HG03139 (cell line): ENCODE results near the gene GPANK1.

ENCODE experiments used
- ATAC-seq: cut with Tn5 transposase; IDR thresholded peaks from one replicate; pipeline ENCODE4 v1.9.1; 2021; ENCODE audit not compliant: unreplicated experiment

Gene GPANK1

DNA sequence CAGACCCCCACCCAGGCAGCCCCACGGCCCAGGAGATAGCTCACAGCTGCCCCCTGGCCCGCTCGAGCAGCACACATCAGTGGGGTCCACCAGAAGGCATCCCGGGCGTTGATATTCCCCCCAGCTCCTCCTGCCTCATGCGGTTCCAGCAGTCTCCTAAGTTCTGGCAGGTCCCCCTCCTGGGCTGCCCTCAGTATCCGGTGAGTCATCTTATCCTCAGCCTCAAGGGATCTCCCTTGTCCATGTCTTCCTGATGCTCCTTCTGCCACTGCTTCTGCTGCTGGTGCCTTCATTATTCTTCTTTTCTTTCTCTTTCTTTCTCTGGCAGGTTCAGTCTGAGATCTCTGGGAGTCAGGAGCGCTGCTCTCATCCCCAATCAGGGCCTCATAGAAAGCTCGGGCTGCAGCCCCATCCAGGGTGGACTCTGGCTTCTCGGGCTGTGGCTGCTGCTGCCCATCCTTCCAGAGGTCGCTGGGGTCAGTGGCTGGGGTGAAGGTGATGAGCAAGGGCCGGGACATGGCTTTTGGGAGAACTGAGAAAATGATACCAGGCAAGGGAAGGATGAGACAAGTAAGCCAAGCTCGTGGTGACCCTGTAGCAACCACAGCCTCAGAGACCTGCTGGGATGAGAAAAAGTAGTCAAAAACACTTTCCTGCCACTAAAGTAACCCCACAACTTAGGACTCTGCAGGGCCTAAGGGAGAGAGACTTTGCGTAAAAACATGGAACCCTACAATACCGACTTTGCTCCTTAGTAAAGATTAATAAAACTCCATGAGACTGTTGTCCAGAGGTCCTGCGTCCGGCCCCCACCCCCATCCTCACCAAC is 622 bp downstream of the GPANK1 start:
- ATAC-seq = no peak

DNA sequence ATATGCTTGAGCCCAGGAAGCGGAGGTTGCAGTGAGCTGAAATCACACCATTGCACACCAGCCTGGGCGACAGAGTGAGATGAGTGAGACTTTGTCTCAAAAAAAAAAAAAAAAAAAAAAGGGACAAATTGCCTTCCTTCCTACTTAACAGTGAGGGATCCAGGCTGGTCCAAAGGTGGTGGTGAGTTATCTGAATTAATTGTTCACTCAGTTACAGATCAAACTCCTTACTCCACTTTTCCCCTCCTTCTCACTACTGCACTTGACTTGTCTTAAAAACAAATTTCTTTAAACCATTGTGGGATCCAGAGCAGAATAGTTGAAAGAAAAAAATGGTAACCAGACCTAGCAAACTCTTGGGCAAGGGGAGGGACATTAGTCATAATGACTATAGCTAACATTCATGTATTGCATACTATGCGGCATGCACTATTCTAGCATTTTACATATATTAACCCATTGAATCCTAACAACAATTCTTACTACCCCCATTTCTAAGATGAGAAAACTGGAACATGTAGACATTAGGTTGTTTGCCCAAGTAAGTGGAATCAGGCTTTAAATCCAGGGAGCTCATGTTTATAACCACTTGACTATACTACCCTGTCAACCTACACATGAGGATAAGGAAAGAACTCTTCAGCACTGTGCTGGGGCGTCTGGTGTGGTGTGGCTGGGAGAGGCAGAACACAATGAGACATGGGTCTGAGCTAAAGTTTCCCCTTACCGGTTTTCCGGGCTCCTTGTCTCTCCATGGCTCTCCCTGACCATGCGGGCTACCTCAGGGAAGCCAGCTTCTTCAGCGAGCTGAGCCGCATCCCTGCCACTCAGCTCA is 1.5 kb downstream of the GPANK1 start:
- no peak for ATAC-seq

DNA sequence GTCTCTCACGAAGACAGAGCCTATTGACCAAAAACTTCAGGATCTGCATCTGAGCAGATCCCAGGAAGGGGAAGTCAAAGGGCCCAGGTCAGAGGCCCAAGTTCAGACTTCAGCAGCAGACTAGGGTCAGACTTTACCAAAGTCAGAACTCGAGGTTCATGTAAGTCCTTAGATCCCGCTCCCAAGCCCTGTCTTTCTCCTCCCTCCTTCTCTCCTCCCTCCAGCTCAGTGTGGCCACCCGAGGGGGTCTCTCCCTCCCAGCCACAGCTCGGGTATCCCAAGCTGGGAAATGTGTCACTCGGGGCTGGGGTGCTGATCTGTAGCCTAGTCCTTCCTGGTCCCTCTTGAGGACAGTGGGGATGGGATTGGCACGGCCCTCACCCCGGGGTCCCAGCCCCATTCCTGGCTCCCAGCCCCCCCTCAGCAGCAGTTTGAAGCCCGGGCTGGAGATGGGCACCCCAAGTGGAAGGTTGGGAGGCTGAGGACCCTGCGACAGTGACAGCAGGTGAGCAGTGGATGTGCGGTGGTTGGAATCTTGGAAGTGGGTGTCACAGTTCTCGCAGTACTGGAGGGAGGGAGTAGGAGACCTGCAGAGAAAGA is 2.6 kb downstream of the GPANK1 start:
- no peak for ATAC-seq

DNA sequence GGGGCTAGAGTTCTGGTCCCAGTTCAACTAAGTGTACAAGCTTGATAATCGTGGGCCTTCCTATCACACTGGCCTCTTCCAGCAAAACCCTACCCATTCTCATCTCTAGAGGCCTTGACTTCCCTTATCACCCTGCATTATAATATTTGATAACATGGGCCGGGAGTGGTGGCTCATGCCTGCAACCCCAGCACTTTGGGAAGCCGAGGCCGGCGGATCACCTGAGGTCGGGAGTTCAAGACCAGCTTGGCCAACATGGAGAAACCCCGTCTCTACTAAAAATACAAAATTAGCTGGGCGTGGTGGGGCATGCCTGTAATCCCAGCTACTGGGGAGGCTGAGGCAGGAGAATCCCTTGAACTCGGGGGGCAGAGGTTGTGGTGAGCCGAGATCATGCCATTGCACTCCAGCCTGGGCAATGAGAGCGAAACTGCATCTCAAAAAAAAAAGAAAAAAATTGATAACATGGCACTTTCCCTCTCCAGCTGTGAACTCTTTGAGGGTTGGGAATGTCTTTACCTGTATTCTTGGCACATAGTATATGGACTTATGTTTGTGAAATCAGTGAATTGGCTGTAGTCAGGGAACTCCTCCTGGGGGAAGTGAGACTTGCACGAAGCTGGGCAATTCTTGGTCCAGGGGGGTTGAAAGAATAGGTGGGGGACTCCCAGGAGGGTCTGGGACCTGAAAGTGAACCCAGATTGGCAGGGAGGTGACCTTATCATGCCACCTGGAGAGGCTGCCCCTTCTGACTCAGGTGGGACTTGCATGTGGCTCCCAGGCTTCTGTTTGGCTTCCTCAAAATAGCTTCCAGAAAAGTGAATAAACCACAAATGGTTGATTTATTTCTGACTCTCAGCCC is 3.3 kb downstream of the GPANK1 start:
- ATAC-seq = no peak

DNA sequence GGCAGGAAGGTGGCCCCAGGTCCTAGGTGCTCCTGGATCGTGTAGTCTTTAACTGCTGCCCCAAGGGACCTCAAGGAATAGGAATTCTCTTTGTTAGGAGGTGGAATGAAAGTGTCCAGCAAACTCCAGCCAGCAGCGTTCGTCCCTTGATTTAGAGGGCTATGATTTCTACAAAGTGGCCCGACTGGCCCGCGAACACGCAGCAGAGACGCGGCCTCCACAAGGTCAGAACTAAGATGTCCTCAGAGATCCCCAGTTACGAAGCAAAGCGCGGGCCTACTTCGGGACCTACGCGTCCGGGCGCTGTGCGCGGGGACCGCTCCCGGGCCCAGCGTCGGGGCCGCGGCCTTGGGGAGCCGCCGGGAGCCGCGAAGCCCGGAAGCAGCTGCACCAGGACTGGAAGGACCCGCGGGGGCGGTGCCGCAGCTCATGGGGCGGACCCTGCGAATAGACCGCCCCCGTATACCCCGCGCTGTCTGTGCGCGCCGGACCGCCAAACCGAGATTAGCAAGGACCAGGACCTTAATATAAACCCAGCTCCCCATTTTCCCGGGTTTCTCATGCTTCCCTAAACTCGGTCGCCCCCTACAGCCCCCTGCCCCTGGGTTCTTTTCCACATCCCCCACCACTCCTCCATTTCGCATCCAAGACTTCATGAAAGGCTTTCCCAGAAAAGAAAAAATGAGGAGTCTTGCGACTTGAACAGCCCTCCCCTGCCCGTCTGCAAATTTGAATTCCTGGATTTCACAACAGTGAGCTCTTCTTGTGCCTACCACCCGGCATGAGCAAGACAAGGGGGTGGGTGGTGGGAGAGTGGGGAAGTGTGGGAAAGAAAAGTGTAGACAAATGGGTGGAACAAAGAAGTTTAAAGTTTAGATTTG is 4.2 kb downstream of the GPANK1 start, which contains the start of gene C6orf47:
Gene C6orf47 (minus strand): TSS at position 398 of the 881 bp plus-strand sequence. CDS start 831 bp downstream, outside the sequence.
- ATAC-seq = no peak

DNA sequence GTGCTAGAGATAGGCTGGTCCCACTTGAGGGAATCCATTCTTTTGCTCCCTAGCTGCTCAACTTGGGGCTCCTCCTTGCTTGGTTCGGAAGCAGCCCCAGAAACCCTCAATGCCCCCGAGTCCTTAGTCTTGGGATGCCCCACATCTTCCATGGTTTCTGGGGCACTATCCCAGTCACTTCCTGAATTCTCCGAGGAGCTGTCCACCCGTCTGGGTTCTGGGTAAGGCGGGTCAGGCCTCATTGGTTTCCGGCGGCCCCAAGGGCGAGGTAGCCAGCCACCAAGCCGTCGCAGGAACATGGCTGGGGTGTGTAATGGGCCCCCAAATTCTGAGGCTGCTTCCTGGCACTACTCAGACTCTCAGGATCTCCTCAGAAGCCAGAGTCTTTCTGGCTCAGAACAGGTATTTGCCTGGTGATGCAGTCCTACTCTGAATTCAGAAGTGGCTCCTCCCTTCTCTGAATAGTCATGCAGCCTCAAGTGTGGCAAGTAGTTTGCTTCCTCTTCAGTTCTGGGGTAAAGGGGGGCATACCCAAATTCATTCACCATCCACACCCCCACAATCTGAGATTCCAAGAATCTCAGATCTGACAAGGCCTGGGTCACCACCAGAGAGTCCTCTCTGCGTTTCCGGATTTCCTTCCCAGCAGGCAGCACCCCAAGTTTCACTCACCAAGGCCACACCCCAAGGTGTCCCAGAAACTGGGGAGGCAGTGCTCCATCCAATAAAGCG is 5.0 kb downstream of the GPANK1 start:
- no peak for ATAC-seq

DNA sequence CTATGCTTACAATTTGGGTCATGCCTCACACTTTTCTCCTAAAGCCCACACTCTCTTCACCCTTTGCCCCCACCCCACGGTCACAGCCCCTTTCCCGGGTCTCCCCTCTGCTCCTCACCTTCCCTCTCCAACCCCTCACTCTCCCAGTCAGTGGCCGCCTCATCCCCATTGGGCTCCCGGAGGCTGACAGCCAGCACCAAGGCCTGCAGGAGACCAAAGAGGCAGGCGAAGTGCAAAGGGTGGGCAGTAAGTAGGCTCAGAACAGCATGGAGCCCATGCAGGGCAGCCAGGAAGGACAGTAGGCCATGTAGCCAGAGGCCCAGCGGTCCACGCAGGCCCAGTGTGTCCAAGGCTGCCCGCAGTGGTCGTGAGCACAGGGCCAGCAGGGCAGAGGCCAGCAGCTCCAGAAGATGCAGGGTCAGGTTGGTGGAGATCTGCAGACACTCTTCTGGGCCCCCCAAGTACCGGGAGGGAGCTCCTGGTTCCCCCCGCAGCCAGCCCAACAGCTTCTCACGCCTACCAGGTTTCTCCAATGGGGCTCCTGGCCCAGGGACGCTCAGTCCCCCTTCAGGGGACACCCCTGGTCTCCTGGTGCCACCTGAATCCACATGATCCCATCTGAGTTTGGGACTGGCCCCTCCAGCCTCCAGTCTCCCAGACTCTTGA is 5.7 kb downstream of the GPANK1 start:
- ATAC-seq = no peak

DNA sequence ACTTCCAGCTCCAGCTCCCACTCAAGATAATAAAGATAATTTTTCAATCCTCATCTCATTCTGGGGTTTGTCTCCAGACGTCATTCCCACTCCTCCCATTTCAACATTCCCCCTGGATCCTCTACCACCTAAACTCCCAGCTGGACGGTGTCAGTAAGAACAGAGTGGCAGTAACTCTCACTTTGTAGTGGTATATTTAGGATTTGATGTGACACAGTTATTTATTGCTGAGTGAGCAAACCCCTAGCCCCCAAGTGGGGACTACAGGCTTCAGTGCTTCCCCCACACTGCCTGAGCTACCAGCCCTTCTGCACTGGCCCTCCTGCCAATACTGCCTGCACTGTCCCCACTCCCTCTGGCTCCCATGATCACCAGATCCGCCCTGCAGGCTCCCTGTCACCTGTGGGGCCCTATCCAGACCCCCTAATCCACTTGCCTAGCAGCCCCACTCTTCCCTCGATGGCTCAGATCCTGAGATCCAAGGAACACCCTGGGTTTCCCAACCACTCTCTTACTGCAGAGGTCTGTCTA is 6.6 kb downstream of the GPANK1 start:
- no peak for ATAC-seq

DNA sequence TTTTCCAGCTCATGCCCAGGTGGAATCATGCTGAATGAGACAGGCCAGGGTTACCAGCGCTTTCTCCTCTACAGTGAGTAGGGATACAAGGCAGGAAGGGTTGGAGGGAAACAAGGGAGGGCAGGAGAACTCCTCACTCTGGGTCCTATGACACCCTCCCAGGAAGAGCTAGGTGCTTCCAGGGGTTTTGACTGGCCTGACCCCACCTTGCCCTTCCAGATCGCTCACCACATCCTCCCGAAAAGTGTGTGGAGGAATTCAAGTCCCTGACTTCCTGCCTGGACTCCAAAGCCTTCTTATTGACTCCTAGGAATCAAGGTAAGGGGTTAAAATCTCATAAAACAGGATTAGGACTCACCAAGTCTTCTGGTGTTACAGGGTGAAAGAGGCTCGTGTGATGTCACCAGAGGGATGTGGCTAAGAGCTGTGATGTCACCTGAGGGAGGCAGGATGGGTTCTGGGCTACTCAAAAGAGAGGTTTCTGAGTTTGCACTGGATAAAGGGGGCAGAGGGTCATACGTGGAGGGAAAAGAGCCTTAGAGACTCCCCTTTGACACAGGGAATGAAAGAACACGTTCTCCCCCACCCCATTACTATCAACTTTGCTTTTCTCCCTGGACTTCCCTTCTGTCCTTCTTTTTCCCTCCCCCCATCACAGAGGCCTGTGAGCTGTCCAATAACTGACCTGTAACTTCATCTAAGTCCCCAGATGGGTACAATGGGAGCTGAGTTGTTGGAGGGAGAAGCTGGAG is 7.2 kb downstream of the GPANK1 start:
- ATAC-seq = no peak

DNA sequence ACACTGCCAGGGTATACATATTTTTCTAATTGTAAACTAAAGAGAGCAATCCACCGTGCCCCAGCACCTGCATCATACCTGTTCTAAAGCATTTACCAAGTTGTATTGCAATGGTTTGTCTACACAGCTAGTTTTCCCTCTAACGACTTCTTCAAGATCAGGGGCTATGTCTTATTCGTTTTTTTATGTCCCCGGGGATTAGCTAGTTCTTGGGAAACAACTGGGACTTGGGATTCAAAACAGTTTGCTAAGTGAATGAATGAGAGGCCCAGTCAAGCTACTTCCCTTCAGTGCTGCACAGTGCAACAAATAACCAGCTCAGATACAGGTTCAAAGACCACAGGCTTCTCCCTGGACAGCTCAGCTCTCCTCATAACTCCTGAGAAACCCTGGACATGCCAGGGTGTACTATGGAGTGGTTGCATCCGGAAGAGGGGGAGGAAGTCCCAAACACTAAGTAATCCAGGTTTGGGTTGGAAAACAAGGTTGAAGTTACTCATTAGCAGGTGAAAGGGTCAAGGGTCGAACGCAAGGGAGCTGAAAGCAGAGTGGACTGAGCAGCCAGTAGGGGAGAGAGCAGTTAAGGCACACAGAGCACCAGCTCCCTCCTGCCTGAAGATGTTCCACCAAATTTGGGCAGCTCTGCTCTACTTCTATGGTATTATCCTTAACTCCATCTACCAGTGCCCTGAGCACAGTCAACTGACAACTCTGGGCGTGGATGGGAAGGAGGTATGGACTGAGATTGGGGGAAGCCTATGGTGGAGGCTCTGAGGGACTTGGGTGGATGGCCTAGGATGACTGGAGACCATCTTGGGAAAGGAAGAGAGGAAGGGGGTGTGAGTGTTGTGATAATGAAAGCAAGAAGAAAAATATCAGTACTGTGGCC is 9.2 kb downstream of the GPANK1 start, which contains the start of gene APOM:
Gene APOM (plus strand): TSS at position 546 of the 889 bp plus-strand sequence. CDS start 73 bp downstream, at position 619.
- ATAC-seq = no peak

DNA sequence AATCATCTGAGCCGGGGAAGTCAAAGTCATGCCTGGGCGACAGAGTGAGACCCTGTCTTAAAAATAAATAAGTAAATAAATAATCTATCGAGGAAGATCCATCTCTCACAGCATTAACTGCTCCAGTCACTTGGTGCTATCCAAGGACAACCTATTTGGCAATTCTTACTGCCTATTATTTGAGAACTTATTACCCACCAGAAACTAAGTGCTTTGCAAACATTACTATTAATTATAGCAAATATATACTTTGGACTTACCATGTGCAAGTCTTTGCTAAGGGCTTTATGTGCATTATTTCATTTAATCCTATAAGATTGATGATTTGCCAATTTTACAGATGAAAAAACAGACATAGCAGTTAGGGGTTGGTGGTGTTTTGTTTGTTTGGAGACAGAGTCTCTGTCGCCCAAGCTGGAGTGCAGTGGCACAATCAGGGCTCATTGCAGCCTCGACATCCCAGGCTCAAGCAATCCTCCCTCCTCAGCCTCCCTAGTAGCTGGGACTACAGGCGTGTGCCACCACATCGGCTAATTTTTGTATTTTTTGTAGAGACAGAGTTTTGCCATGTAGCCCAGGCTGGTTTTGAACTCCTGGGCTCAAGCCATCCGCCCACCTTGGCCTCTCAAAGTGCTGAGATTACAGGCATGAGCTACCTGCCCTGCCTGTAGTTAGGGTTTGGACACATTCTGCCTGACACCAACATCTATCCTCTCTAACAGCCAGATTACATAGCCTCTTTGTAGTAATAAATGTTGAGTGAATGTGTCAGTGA is 10.0 kb downstream of the GPANK1 start:
- ATAC-seq = no peak

DNA sequence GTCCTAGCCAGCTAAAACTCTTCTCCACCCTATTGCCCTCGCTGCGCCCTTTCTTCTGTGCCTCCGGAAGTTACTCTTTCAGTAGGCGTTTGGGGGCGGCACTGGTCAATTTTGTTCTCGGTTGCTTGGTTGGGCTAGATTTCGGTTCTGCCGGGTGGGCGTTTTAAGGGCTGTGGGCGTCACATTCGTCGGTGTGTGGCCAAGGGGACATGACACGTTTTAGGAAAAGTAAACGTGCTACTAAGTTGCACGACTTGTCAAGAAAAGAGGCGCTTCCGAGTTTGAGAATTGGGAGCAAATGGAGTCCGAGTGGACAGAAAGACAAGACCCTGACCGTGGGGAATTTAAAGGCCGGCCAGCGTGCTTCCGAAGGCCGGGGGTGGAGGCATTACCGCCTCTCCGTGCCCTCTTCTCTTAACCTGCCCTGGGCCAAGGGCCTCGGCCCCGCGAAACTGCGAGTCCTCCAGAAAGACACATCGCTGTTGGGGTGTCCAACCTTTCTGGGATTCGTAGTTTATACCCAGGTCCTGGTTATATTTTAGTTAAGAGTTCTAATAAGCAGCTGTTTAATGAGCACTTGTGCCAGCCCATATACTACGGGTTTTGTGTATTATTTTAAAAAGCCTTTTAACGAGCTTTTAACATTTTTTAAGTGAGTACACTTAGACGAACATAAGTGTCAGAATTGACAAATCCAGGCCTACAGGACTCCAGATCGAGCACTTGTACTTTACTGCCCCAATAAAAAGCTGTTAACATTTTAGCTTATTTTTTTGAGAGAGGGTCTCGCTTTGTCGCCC is 11.7 kb downstream of the GPANK1 start:
- ATAC-seq = peak; percentile 53

DNA sequence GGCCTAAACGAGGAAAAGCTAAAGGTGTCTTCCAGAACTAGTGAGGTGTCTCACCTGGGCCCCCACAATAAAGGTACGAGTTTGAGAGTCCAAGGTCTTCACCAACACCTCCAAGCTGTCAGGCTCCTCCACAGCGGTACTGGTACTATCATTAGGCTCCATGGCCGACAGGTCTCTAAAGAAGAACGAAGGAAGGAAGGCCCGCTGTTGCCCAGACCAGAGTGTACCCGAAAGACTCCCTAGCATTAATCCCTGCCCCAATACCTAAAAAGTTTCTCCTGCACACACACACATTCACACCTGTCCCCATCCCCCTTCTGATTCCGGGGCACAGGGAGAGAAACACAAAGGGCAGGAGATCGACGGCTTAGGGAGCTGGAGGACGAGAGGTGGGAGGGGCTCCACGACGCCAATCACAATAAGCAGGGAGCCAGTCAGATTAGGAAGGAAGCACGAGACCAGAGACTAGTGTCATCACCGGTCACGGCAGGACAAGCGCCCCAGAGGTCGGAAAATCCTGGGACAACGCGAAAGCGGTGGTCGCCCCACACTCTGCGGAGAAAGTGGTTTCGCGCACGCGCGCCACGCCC is 13.1 kb downstream of the GPANK1 start:
- peak; percentile 23 for ATAC-seq

DNA sequence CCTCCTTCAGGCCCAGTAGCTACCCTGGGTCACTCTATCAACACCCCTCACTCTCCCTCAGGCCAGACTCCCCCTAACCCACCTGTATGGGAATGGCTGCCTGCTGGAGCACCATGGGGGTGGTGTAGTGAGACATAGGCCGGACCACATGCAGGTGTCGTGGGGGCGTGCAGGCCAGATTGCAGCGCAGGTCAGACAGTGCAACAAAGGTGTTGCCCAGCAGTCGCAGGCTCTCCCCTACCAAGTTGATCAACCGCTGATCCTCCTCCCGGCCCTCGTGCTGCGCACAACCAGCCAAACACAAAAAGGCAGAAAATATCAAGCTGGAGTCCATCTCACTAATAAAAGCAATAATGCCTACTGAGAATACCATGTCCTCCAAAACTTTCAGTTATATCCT is 19.5 kb downstream of the GPANK1 start:
- ATAC-seq = no peak
